DMS114 treated with DMSO at 0.1 percent for 48 hours (cell line): Measurements from ENCODE around the gene KCNN4.
"Not testable (repeated sequence)": the region's sequence is repeated elsewhere in the genome, so short reads cannot be mapped to it uniquely, and the experiment has no call there.

Experiments used
- DNase-seq: peaks from one replicate; lab custom pipeline; 2025; ENCODE audit not compliant: unreplicated experiment; lab: John Stamatoyannopoulos, UW

Gene KCNN4

GRCh38 chr19:43775299-43775890 is 5.4 kb downstream of the KCNN4 start:
- DNase-seq = no peak

DNA sequence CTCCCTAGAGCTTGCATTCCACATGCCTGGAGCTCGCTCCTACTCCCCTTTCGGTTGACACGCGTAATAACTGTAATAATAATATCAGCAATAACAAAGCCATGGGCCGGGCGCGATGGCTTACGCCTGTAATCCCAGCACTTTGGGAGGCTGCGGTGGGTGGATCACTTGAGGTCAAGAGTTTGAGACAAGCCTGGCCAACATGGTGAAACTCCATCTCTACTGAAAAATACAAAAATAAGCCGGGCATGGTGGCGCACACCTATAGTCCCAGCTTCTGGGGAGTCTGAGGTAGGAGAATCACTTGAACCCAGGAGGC is 5.9 kb downstream of the KCNN4 start:
- DNase-seq = not testable (repeated sequence)

GRCh38 chr19:43774103-43774939 is 6.5 kb downstream of the KCNN4 start:
- DNase-seq = no peak

DNA sequence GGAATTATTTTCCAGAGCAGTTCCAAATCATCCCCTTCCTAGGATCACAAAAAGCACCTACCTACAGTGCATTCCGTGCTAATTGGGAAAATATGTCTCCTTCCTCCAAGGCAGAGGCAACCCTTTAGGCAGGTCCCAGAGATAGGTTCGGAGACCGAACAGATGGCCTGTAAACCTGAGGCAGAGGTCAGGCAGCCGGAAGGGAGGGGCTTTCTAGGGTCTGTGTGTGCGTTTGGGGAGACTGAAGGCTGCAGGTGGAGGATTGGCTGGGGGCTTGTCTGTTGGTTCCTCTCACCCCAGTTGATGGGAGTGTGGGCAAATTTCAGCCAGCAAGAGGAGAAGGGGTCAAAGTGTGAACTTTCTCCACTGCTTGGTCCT is 7.1 kb downstream of the KCNN4 start:
- DNase-seq = no peak

GRCh38 chr19:43769256-43769655 is 11.5 kb downstream of the KCNN4 start:
- no peak for DNase-seq

DNA sequence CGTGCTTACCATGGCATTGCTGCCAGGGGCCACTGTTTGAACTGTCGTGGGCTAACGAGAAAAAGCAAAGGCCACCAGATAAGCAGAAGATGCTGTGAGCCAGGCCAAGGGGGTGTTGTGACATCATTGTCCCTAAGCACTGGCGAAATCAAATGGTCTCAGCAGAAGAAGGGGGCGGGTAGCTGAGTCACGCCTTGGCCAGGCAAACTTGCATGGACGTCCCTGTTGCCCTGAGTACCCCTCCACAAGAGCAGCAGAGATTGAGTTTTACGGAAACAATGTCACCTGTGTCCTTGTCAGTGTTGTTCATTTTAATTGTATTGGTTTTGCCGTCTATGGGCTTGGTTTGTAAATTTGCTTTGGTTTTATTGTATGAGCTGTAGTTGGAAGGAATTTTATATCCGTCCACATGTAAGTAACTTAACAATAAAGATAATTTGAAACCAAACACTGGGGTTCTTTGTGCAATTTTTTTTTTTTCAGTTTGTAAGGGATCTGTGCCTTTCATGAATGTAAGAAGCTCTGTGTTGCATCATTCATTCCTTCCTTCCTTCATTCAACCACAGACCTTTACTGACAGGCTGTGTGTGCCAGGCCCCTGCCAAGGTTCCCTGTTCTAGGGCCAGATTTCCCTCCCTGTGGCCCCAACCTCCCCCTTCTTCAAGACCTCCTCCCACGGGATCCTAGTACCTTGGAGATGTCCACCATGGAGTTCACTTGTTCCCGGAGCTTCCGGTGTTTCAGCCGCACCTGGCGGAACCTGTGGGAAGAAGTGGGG is 12.3 kb downstream of the KCNN4 start:
- no peak for DNase-seq

- no peak for DNase-seq
Measured at GRCh38 chr19:43767818-43768217, 13.0 kb downstream of the KCNN4 start.

GRCh38 chr19:43767316-43767715 is 13.5 kb downstream of the KCNN4 start:
- DNase-seq = no peak

DNA sequence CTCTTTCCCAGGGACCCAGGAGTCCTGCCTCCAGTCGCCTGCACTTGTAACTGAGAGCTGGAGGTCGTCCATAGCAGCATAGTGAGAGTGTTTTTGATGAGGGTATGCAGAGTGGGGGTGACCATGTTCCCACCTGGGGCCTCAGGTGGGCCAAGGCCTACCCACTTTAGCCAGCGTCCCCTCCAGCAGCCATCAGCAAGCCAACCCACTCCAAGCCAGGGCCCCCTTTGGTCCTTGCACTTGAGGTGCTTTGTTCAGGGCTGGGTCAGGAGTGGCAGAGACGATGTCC is 14.1 kb downstream of the KCNN4 start:
- no peak for DNase-seq

- no peak for DNase-seq
Measured at GRCh38 chr19:43765109-43765876, 15.5 kb downstream of the KCNN4 start.

- not testable (repeated sequence) for DNase-seq
Measured at GRCh38 chr19:43764684-43765083, 16.1 kb downstream of the KCNN4 start.

DNA sequence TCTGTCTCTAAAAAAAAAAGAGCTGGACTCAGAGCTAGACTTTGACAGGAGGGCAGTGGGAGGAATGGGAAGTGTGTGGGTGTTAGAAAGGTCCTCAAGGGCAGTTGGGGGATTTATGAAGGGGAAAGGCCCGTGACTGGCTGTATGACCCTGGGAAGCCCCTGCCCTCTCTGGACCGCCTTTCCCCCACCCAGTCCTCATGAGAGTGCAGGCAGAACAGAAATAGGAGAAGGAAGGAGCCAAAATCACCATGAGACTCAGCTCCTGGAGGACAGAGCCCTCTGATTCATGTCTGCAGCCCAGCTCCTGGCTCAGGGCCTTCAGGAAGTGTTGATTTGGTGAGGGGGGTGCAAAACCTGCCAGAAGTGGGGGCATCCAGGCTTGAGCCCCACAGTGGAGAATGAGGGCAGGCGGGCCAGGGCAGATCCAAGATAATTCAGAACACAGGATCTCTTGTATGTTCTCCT is 17.3 kb downstream of the KCNN4 start:
- DNase-seq = no peak

- no peak for DNase-seq
Measured at GRCh38 chr19:43762814-43763213, 18.0 kb downstream of the KCNN4 start.

- no peak for DNase-seq
Measured at GRCh38 chr19:43760941-43761340, 19.8 kb downstream of the KCNN4 start.

DNA sequence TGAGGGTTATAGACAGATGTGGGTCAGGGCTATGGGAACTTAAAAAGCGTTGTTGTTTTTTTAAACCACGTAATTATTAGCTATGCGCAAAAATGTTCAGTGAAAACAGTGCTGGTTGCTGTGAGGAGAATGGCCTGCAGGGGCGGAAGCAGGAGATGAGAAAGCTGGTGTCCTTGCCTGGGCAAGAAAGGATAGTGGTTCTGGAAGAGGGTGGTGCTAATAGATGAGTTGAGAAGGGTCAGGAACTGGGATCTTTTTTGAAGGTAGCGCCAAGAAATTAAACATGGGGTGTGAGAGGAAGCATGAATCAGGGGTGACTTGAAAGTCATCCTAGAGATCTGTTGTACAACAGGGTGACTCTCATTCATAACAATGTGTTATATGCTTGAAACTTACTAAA is 21.3 kb downstream of the KCNN4 start:
- peak; percentile 10 for DNase-seq

GRCh38 chr19:43755256-43755801 is 25.4 kb downstream of the KCNN4 start:
- peak; percentile 63 for DNase-seq

DNA sequence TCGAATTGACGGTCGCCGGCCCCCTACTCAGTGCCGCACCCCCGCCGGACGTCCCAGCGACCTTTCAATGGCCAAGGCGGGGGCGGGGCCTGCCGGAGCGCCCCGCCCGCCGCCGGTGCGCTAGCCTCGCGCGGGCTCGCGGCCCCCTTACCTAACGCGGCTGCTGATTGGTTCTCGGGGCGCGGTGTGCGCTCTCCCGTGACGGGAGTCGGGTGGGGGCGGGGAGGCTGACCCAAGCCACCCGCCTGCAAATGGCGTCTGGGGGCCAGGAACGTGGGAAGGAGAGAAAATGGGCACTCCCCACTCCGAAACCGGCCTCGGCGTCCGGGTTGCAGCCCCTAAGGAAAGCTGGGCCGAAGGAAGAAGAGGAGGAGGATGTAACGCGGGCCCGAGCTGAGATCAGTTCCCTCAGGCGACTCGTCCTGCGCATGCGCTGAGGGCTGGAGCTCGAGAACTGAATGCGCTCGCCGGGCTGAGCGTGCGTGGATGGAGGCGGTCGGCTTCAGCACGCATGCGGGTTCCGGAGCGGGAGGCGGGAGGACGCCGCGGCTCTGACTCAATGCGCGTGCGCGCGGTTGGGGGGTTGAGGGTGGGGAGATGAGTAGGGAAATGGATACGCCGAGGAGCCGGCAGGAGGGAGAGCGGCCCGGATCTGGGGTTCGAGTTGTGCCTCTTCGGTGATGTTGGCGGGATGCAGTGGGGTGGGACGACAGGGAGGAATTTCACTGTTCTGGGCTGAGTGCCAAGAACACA is 26.1 kb downstream of the KCNN4 start, which contains the start of gene SMG9:
TSS of gene SMG9 (minus strand) at position 460 of the 753 bp plus-strand sequence. CDS start 4,221 bp downstream, outside the sequence.
- peak; percentile 76 for DNase-seq

GRCh38 chr19:43754253-43754502 is 26.6 kb downstream of the KCNN4 start:
- no peak for DNase-seq

DNA sequence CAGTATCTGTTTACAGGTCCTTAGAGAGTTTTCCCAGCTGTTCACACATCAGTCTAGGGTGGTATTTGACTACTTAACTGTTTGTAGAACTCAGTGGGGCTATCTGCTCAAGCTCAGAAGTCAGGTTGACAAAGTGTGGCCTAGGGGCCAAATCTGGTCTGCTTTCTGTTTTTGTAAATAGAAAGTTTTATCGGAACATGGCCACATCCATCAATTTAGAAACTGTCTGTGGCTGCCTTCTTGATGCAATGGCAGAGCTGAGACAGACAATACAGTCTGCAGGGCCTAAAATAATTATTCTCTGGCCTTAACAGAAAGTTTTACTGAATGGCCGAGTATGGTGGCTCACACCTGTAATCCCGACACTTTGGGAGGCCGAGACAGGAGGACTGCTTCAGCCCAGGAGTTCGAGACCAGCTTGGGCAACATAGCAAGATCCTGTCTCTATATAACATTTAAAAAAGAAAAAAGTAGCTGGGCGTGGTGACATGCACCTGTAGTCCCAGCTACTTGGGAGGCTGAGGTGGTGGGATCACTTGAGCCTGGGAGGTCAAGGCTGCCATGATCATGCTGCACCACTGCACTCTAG is 28.4 kb downstream of the KCNN4 start:
- no peak for DNase-seq
